ENCODE results near the gene OTUD1.

DNA sequence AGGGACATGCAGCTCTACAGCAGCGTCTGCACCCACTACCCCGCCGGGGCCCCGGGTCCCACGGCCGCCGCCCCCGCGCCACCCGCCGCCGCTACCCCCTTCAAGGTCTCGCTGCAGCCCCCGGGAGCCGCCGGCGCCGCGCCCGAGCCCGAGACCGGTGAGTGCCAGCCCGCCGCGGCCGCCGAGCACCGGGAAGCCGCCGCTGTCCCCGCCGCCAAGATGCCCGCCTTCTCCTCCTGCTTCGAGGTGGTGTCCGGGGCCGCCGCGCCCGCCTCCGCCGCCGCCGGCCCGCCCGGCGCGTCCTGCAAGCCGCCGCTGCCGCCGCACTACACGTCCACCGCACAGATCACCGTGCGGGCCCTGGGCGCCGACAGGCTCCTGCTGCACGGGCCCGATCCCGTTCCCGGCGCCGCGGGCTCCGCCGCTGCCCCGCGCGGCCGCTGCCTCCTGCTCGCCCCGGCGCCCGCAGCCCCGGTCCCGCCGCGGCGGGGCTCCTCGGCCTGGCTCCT lies 631 bp downstream of the OTUD1 start:
- TF ChIP-seq, protein P1, sequence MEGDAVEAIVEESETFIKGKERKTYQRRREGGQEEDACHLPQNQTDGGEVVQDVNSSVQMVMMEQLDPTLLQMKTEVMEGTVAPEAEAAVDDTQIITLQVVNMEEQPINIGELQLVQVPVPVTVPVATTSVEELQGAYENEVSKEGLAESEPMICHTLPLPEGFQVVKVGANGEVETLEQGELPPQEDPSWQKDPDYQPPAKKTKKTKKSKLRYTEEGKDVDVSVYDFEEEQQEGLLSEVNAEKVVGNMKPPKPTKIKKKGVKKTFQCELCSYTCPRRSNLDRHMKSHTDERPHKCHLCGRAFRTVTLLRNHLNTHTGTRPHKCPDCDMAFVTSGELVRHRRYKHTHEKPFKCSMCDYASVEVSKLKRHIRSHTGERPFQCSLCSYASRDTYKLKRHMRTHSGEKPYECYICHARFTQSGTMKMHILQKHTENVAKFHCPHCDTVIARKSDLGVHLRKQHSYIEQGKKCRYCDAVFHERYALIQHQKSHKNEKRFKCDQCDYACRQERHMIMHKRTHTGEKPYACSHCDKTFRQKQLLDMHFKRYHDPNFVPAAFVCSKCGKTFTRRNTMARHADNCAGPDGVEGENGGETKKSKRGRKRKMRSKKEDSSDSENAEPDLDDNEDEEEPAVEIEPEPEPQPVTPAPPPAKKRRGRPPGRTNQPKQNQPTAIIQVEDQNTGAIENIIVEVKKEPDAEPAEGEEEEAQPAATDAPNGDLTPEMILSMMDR (IDR thresholded peaks at IDR 0.05; ENCODE audit: insufficient read depth, low read length), result no peak
- TF ChIP-seq POLR2AphosphoS5 (IDR thresholded peaks at IDR 0.05; ENCODE audit: low read depth), result no peak

All from HL-60 (cell line).